IMR-90 (cell line): Measurements from ENCODE around the gene NCAPG2. TPM values are rescaled to one million over a fixed set of nuclear protein-coding genes. Genes with fewer than 3 reads are reported as not detected.

Source experiments
- ATAC-seq: fragments of 200-7000 bp; cut with Tn5 transposase; 2 replicates; pipeline ENCODE4 v1.9.1; 2020; ENCODE audit warnings: low read depth, mild to moderate bottlenecking, moderate library complexity
- BruUV-seq: library from RNA; stranded (reverse); fragments of 400-500 nt; replicated peaks from 2 replicates; lab custom pipeline; 2021; lab: Mats Ljungman, UMichigan
- CTCF ChIA-PET: fragments of 300-600 bp; formaldehyde crosslinking; extraction: SDS; loops from one replicate; lab custom pipeline; 2021; ENCODE audit warnings: antibody characterized with exemption; lab: Yijun Ruan, JAX
- POLR2A ChIA-PET: fragments of 300-600 bp; sonication (Branson Sonifier 250); formaldehyde crosslinking; loops from one replicate; lab custom pipeline; 2022; ENCODE audit warnings: antibody characterized with exemption; ENCODE audit not compliant: unreplicated experiment; lab: Charles Lee
- DNase-seq: peaks from one replicate; pipeline ENCODE4 v3.0.0; 2013
- H2AFZ ChIP-seq: replicated peaks from 2 replicates; pipeline ENCODE3; 2013; ENCODE audit warnings: low read length, mild to moderate bottlenecking; ENCODE audit not compliant: poor library complexity
- H2AK5ac ChIP-seq: 2 replicates; pipeline ENCODE4 v1.6.1; 2013; ENCODE audit warnings: low read depth, low read length, inconsistent platforms
- H2AK9ac ChIP-seq: replicated peaks from 2 replicates; pipeline ENCODE3; 2013; ENCODE audit warnings: mild to moderate bottlenecking, low read depth, low read length, moderate library complexity; ENCODE audit not compliant: poor library complexity
- H2BK120ac ChIP-seq: 2 replicates; pipeline ENCODE4 v1.6.1; 2013; ENCODE audit warnings: low read depth, low read length, inconsistent platforms
- H2BK15ac ChIP-seq: 3 replicates; pipeline ENCODE4 v1.6.1; 2013; ENCODE audit warnings: low read depth, low read length, inconsistent platforms
- H2BK20ac ChIP-seq: 2 replicates; pipeline ENCODE4 v1.6.1; 2013; ENCODE audit warnings: low read depth, mild to moderate bottlenecking, inconsistent platforms, low read length, moderate library complexity
- H2BK5ac ChIP-seq: 2 replicates; pipeline ENCODE4 v1.6.1; 2013; ENCODE audit warnings: mild to moderate bottlenecking, low read depth, low read length, inconsistent platforms; ENCODE audit not compliant: poor library complexity, severe bottlenecking
- H3K14ac ChIP-seq: replicated peaks from 2 replicates; pipeline ENCODE4 v1.6.1; 2013; ENCODE audit warnings: low read depth, low read length, inconsistent platforms
- H3K18ac ChIP-seq: 2 replicates; pipeline ENCODE4 v1.6.1; 2013; ENCODE audit warnings: low read depth, low read length, control low read depth
- H3K23ac ChIP-seq: 2 replicates; pipeline ENCODE4 v1.6.1; 2013; ENCODE audit warnings: low read depth, low read length, inconsistent platforms
- H3K27ac ChIP-seq: 2 replicates; pipeline ENCODE4 v1.5.1; 2013; ENCODE audit warnings: mild to moderate bottlenecking, control low read depth, low read length; ENCODE audit not compliant: insufficient read depth
- H3K27me3 ChIP-seq: 2 replicates; pipeline ENCODE4 v1.6.1; 2013; ENCODE audit warnings: low read length; ENCODE audit not compliant: control insufficient read depth, insufficient read depth
- H3K36me3 ChIP-seq: 2 replicates; pipeline ENCODE4 v1.6.1; 2013; ENCODE audit warnings: low read length, mixed read lengths; ENCODE audit not compliant: control insufficient read depth, insufficient read depth
- H3K4ac ChIP-seq: 2 replicates; pipeline ENCODE4 v1.6.1; 2013; ENCODE audit warnings: low read depth, low read length, inconsistent platforms
- H3K4me1 ChIP-seq: 2 replicates; pipeline ENCODE4 v1.6.1; 2013; ENCODE audit warnings: low read length, mixed read lengths; ENCODE audit not compliant: control insufficient read depth, insufficient read depth
- H3K4me2 ChIP-seq: 2 replicates; pipeline ENCODE4 v1.6.1; 2013; ENCODE audit warnings: low read depth, mild to moderate bottlenecking, control low read depth, low read length, moderate library complexity
- H3K4me3 ChIP-seq: 2 replicates; pipeline ENCODE4 v1.5.1; 2013; ENCODE audit warnings: low read depth, mild to moderate bottlenecking, control low read depth, low read length, moderate library complexity; ENCODE audit not compliant: insufficient read depth
- H3K56ac ChIP-seq: 2 replicates; pipeline ENCODE4 v1.6.1; 2013; ENCODE audit warnings: low read length, inconsistent platforms; ENCODE audit not compliant: insufficient read depth; ENCODE audit errors: extremely low read depth
- H3K79me1 ChIP-seq, 2 experiments: 2 replicates each; pipeline ENCODE4 v1.6.1; 2013; ENCODE audit warnings: low read length in 2 of 2, inconsistent platforms in 1 of 2, low read depth in 1 of 2
- H3K9ac ChIP-seq: 2 replicates; pipeline ENCODE4 v1.6.1; 2013; ENCODE audit warnings: low read depth, low read length, control low read depth
- H3K9me1 ChIP-seq: 2 replicates; pipeline ENCODE4 v1.6.1; 2013; ENCODE audit warnings: low read length, inconsistent platforms; ENCODE audit not compliant: insufficient read depth
- H3K9me3 ChIP-seq: 2 replicates; pipeline ENCODE4 v1.6.1; 2013; ENCODE audit warnings: low read length; ENCODE audit not compliant: control insufficient read depth, insufficient read depth
- H4K20me1 ChIP-seq: 2 replicates; pipeline ENCODE4 v1.6.1; 2013; ENCODE audit warnings: low read length, inconsistent platforms; ENCODE audit not compliant: insufficient read depth
- H4K5ac ChIP-seq: 2 replicates; pipeline ENCODE4 v1.6.1; 2013; ENCODE audit warnings: mild to moderate bottlenecking, low read depth, low read length, control low read depth
- H4K8ac ChIP-seq, 2 experiments: 2 replicates each; pipeline ENCODE4 v1.6.1; 2013; ENCODE audit warnings: low read depth in 2 of 2, low read length in 2 of 2, control low read depth in 1 of 2, inconsistent platforms in 1 of 2
- H4K91ac ChIP-seq: 2 replicates; pipeline ENCODE4 v1.6.1; 2013; ENCODE audit warnings: low read depth, low read length, inconsistent platforms; ENCODE audit not compliant: insufficient read depth
- BHLHE40 ChIP-seq: fragments of 150-350 bp; IDR thresholded peaks from 2 replicates; pipeline ENCODE4 v1.6.1; 2016; ENCODE audit warnings: mild to moderate bottlenecking, low read depth, low read length
- CHD1 ChIP-seq: IDR thresholded peaks from 2 replicates; pipeline ENCODE4 v1.6.1; 2012; ENCODE audit warnings: low read depth, low read length, improper control_type of control experiment
- FOS ChIP-seq: fragments of 150-350 bp; IDR thresholded peaks from 2 replicates; pipeline ENCODE4 v1.6.1; 2016; ENCODE audit warnings: low read depth, low read length
- MAFK ChIP-seq: IDR thresholded peaks from 2 replicates; pipeline ENCODE4 v1.6.1; 2012; ENCODE audit warnings: low read depth, low read length, improper control_type of control experiment
- MAZ ChIP-seq: IDR thresholded peaks from 2 replicates; pipeline ENCODE4 v1.6.1; 2012; ENCODE audit warnings: low read depth, mild to moderate bottlenecking, low read length, improper control_type of control experiment, moderate library complexity, borderline replicate concordance
- MXI1 ChIP-seq: IDR thresholded peaks from 2 replicates; pipeline ENCODE4 v1.6.1; 2012; ENCODE audit warnings: low read depth, mild to moderate bottlenecking, low read length, moderate library complexity, borderline replicate concordance
- RAD21 ChIP-seq: IDR thresholded peaks from 2 replicates; pipeline ENCODE4 v1.6.1; 2012; ENCODE audit warnings: low read length, improper control_type of control experiment
- RCOR1 ChIP-seq: IDR thresholded peaks from 2 replicates; pipeline ENCODE4 v1.6.1; 2012; ENCODE audit warnings: mild to moderate bottlenecking, low read length, improper control_type of control experiment; ENCODE audit not compliant: insufficient replicate concordance
- RFX5 ChIP-seq: IDR thresholded peaks from 2 replicates; pipeline ENCODE4 v1.8.0; 2012; ENCODE audit warnings: low read depth, mild to moderate bottlenecking, low read length, moderate library complexity
- SMC3 ChIP-seq: fragments of 150-350 bp; IDR thresholded peaks from 2 replicates; pipeline ENCODE4 v1.6.1; 2016; ENCODE audit warnings: low read depth, mild to moderate bottlenecking, antibody characterized with exemption, low read length, moderate library complexity
- WGBS, 2 experiments: methylation state at CpG; one replicate each; pipeline versions ENCODE4 v1.1.5 to v1.1.7; 2013; ENCODE audit warnings: missing lambda C conversion rate in 2 of 2; ENCODE audit not compliant: insufficient read length in 1 of 2; ENCODE audit errors: extremely low coverage in 2 of 2; 5-methylcytosine and 5-hydroxymethylcytosine counted together
- dilution Hi-C: fragments of 300-500 bp; cut with HindIII; formaldehyde crosslinking; loops from one replicate; pipeline ENCODE4 v1.14.3; 2018; ENCODE audit warnings: low sequenced_read_pairs; ENCODE audit not compliant: unreplicated experiment
- in situ Hi-C: fragments of 300-500 bp; cut with MboI; formaldehyde crosslinking; loops from 3 replicates; pipeline ENCODE4 v1.14.3; 2019; ENCODE audit warnings: low sequenced_read_pairs, inconsistent platforms, mixed read lengths
- intact Hi-C: fragments of 100-400 bp; cut with micrococcal nuclease; formaldehyde crosslinking; loops from 2 replicates; pipeline ENCODE4 v1.10.0; 2022
- polyA plus RNA-seq, 3 experiments: library from polyadenylated mRNA; depleted of rRNA; stranded (reverse); fragments of >200 nt; gene quantifications; 2 replicates each; pipeline ENCODE4 v1.2.3, GENCODE V29; 2012; ENCODE audit warnings: low replicate concordance in 1 of 3
- total RNA-seq: library from RNA; depleted of rRNA; stranded (reverse); fragments of >200 nt; gene quantifications from 2 replicates; pipeline ENCODE4 v1.2.3, GENCODE V29; 2012

NCAPG2 gene
- total and polyA plus RNA-seq, 2 of the 4 experiments (the other 2 are of a cell fraction): 25.6 to 25.8 TPM

GRCh38 chr7:158689488-158689887 is 15.1 kb downstream of the NCAPG2 start:
- no peak overlapping the region for H3K18ac ChIP-seq
- peaks cover 5% of the 10 kb centered on the region for H3K4me1 ChIP-seq
- in situ Hi-C loops (no loop called here), intact Hi-C loops (no loop called here), dilution Hi-C loops (no loop called here)
- H2AK5ac ChIP-seq: no peak overlapping the region
- no peak overlapping the region for H3K56ac ChIP-seq
- no peak overlapping the region for H3K4ac ChIP-seq
- no peaks in the 10 kb centered on the region for H3K9me3 ChIP-seq
- BruUV-seq: no TSS peak
- H2BK20ac ChIP-seq: no peak overlapping the region
- no peak for TF ChIP-seq BHLHE40
- TF ChIP-seq RCOR1: no peak
- TF ChIP-seq RFX5: no peak
- no peak for TF ChIP-seq MXI1
- TF ChIP-seq CHD1: no peak
- no peak for TF ChIP-seq FOS
- TF ChIP-seq RAD21: no peak
- no peak for TF ChIP-seq SMC3
- no peak for TF ChIP-seq MAZ
- no peak for TF ChIP-seq MAFK
- H2BK15ac ChIP-seq: no peak overlapping the region
- H3K36me3 ChIP-seq: peaks cover 12% of the 10 kb centered on the region
- no peaks in the 10 kb centered on the region for H4K20me1 ChIP-seq
- H2AFZ ChIP-seq: no peak overlapping the region
- H3K14ac ChIP-seq: no peak overlapping the region
- H3K9me1 ChIP-seq: no peaks in the 10 kb centered on the region; the same call in 1 of the 2 replicates
- no peak overlapping the region for H3K4me2 ChIP-seq
- no peak overlapping the region for H3K9ac ChIP-seq
- H2BK120ac ChIP-seq: no peak overlapping the region
- ChIA-PET CTCF (interaction anchor here (0.7 kb wide), 1 partner anchor 37 kb away, joined by 4 read pairs; no protein-coding TSS in a partner anchor), POLR2A (no interaction called here)
- no peak overlapping the region for H2BK5ac ChIP-seq
- H3K27me3 ChIP-seq: no peaks in the 10 kb centered on the region
- no peak for DNase-seq
- no CpG with 5 or more reads among the region's 2 CpGs for WGBS, 2 experiments
- no peak for ATAC-seq
- peaks cover 8 to 20% of the 10 kb centered on the region in 2 experiments; a peak in 3 of 4 replicates for H3K79me1 ChIP-seq
- H3K4me3 ChIP-seq: no peak overlapping the region
- no peak overlapping the region for H4K8ac ChIP-seq
- no peak overlapping the region for H3K27ac ChIP-seq
- no peak overlapping the region for H2AK9ac ChIP-seq
- H4K5ac ChIP-seq: no peak overlapping the region
- H4K91ac ChIP-seq: no peak overlapping the region
- no peak overlapping the region for H3K23ac ChIP-seq
